ENCODE measurements around the gene PRKAG1. TPM values are rescaled to one million over a fixed set of nuclear protein-coding genes. Genes with fewer than 3 reads are reported as not detected.

The PRKAG1 gene
- total and polyA plus RNA-seq, 10 of the 15 experiments (the other 5 are each of a cell fraction or from before 2014, with no cell fraction given): 44.5 to 91.6 (median 60.9) TPM

DNA sequence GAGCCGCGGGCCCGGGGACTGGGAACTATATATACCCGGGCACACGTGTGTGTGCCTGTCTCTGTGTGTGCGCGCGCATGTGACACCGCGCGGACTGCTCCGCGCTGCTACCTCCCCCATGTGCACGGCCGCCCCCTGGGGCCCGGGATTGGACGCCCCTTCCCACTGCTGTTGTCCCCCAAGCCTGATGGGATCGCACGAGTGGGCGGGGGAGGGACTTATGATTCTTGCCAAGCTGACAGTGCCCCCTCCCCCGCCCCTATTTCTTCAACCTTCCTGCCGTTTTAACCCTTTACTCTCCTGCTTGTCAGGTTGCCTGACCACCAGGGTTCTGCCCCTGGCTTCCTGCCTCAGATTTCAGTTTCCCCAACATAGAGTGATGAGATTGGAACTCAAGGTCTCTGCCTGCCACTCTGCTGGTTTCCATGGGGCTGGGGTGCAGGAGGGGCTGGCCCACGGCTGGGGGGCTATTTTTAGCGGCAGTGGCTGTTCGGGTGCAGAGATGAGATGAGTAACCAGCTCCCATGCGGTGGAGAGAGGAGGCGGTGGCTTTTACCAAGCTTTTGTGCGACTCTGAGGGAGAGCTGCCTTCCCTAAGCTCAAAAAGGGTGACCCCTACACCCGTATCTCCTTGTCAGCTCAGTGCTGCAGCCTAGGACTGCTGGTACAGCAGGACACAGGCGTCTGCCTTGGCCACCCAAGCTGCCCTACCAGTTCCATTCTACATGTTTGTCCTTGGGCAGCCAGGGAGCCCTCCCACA is 19.0 kb downstream of the PRKAG1 start, which contains the start of gene DDN (continued):
- TF ChIP-seq, protein P1, sequence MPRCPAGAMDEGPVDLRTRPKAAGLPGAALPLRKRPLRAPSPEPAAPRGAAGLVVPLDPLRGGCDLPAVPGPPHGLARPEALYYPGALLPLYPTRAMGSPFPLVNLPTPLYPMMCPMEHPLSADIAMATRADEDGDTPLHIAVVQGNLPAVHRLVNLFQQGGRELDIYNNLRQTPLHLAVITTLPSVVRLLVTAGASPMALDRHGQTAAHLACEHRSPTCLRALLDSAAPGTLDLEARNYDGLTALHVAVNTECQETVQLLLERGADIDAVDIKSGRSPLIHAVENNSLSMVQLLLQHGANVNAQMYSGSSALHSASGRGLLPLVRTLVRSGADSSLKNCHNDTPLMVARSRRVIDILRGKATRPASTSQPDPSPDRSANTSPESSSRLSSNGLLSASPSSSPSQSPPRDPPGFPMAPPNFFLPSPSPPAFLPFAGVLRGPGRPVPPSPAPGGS (IDR thresholded peaks at IDR 0.05; ENCODE audit: borderline replicate concordance, insufficient read depth, low read depth, low read length, poor library complexity, severe bottlenecking): no peak
- 0 out of 2 replicates have a peak, but pooled peaks have one; percentile 26 for TF ChIP-seq POLR2AphosphoS2 (IDR thresholded peaks at IDR 0.05; ENCODE audit: low read depth, low read length)
- TF ChIP-seq MEF2A (IDR thresholded peaks at IDR 0.05; ENCODE audit: insufficient read depth, low read depth, low read length): peak; percentile 80
- TF ChIP-seq, protein P2, sequence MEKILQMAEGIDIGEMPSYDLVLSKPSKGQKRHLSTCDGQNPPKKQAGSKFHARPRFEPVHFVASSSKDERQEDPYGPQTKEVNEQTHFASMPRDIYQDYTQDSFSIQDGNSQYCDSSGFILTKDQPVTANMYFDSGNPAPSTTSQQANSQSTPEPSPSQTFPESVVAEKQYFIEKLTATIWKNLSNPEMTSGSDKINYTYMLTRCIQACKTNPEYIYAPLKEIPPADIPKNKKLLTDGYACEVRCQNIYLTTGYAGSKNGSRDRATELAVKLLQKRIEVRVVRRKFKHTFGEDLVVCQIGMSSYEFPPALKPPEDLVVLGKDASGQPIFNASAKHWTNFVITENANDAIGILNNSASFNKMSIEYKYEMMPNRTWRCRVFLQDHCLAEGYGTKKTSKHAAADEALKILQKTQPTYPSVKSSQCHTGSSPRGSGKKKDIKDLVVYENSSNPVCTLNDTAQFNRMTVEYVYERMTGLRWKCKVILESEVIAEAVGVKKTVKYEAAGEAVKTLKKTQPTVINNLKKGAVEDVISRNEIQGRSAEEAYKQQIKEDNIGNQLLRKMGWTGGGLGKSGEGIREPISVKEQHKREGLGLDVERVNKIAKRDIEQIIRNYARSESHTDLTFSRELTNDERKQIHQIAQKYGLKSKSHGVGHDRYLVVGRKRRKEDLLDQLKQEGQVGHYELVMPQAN (conservative IDR thresholded peaks at IDR 0.05): peak; percentile 45; the same call in 1 of the 2 replicates
- TF ChIP-seq TAF1 (IDR thresholded peaks at IDR 0.05; ENCODE audit: borderline replicate concordance, low read depth, low read length): no peak
- no peak for TF ChIP-seq NR2C2 (IDR thresholded peaks at IDR 0.05; ENCODE audit: borderline replicate concordance, control insufficient read depth, insufficient read length, low read depth)
- TF ChIP-seq MEF2B (IDR thresholded peaks at IDR 0.05; ENCODE audit: partially characterized antibody, poor library complexity, severe bottlenecking): peak; percentile 74
- no peak for TF ChIP-seq RELA (IDR thresholded peaks at IDR 0.05; ENCODE audit: borderline replicate concordance, partially characterized antibody)
- TF ChIP-seq MTA3 (IDR thresholded peaks at IDR 0.05; ENCODE audit: borderline replicate concordance, low read length): no peak
- peak; percentile 18; the same call in 1 of the 2 replicates for TF ChIP-seq TCF12 (IDR thresholded peaks at IDR 0.05; ENCODE audit: low read depth, low read length)
- TF ChIP-seq GATAD2B (conservative IDR thresholded peaks at IDR 0.05; ENCODE audit: low read depth): 0 out of 2 replicates have a peak, but pooled peaks have one; percentile 49
- no peak for TF ChIP-seq JUND (IDR thresholded peaks at IDR 0.05; ENCODE audit: low read depth, low read length)
- TF ChIP-seq, protein P3, sequence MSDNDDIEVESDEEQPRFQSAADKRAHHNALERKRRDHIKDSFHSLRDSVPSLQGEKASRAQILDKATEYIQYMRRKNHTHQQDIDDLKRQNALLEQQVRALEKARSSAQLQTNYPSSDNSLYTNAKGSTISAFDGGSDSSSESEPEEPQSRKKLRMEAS (IDR thresholded peaks at IDR 0.05; ENCODE audit: low read depth, low read length): peak; percentile 40; the same call in 1 of the 2 replicates
- TF ChIP-seq BRCA1 (IDR thresholded peaks at IDR 0.05; ENCODE audit: low read depth, low read length): no peak
- TF ChIP-seq, protein P4, sequence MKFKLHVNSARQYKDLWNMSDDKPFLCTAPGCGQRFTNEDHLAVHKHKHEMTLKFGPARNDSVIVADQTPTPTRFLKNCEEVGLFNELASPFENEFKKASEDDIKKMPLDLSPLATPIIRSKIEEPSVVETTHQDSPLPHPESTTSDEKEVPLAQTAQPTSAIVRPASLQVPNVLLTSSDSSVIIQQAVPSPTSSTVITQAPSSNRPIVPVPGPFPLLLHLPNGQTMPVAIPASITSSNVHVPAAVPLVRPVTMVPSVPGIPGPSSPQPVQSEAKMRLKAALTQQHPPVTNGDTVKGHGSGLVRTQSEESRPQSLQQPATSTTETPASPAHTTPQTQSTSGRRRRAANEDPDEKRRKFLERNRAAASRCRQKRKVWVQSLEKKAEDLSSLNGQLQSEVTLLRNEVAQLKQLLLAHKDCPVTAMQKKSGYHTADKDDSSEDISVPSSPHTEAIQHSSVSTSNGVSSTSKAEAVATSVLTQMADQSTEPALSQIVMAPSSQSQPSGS (IDR thresholded peaks at IDR 0.05; ENCODE audit: low read length): no peak
- TF ChIP-seq ZNF207 (IDR thresholded peaks at IDR 0.05; ENCODE audit: borderline replicate concordance): no peak
- peak; percentile 55 for TF ChIP-seq RUNX3 (IDR thresholded peaks at IDR 0.05; ENCODE audit: low read length)
- no peak for TF ChIP-seq MYC (IDR thresholded peaks at IDR 0.05; ENCODE audit: insufficient read depth, insufficient read length, insufficient replicate concordance, low read length, severe bottlenecking)
- TF ChIP-seq, protein P5, sequence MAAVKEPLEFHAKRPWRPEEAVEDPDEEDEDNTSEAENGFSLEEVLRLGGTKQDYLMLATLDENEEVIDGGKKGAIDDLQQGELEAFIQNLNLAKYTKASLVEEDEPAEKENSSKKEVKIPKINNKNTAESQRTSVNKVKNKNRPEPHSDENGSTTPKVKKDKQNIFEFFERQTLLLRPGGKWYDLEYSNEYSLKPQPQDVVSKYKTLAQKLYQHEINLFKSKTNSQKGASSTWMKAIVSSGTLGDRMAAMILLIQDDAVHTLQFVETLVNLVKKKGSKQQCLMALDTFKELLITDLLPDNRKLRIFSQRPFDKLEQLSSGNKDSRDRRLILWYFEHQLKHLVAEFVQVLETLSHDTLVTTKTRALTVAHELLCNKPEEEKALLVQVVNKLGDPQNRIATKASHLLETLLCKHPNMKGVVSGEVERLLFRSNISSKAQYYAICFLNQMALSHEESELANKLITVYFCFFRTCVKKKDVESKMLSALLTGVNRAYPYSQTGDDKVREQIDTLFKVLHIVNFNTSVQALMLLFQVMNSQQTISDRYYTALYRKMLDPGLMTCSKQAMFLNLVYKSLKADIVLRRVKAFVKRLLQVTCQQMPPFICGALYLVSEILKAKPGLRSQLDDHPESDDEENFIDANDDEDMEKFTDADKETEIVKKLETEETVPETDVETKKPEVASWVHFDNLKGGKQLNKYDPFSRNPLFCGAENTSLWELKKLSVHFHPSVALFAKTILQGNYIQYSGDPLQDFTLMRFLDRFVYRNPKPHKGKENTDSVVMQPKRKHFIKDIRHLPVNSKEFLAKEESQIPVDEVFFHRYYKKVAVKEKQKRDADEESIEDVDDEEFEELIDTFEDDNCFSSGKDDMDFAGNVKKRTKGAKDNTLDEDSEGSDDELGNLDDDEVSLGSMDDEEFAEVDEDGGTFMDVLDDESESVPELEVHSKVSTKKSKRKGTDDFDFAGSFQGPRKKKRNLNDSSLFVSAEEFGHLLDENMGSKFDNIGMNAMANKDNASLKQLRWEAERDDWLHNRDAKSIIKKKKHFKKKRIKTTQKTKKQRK (IDR thresholded peaks at IDR 0.05; ENCODE audit: low read depth, low read length): no peak
- peak in 1 of 2 experiments; percentile 46; a peak in 1 of 4 replicates for TF ChIP-seq ETV6 (conservative IDR thresholded peaks at IDR 0.05 in 1 of 2, IDR thresholded peaks at IDR 0.05 in 1 of 2; ENCODE audit: borderline replicate concordance in 1 of 2, low read depth in 1 of 2)

Measured in GM12878 (cell line).